ENCODE results near the gene LUC7L3. TPM values are rescaled to one million over a fixed set of nuclear protein-coding genes. Genes with fewer than 3 reads are reported as not detected.
"Not testable (repeated sequence)": the region's sequence is repeated elsewhere in the genome, so short reads cannot be mapped to it uniquely, and the experiment has no call there.

The LUC7L3 gene
- total and polyA plus RNA-seq, 8 donors: 63.4 to 1,211 (median 208) TPM

GRCh38 chr17:50802609-50803571 lies 83.5 kb downstream of the LUC7L3 start:
- TF ChIP-seq CTCF (IDR thresholded peaks at IDR 0.05) (no peak), POLR2A (IDR thresholded peaks at IDR 0.05) (no peak), POLR2AphosphoS5 (IDR thresholded peaks at IDR 0.05) (no peak), EP300 (IDR thresholded peaks at IDR 0.05) (no peak)
- H3K27ac ChIP-seq: no peak overlapping the region
- no peaks in the 10 kb centered on the region for H3K9me3 ChIP-seq
- 77 to 86% (median 83%) methylated on average over 10 to 12 of the region's 12 CpGs for WGBS, 5 donors
- no peak for DNase-seq
- H3K36me3 ChIP-seq: no peaks in the 10 kb centered on the region
- no peak overlapping the region for H3K4me3 ChIP-seq
- intact Hi-C loops (cut with DNase I; ENCODE audit: low total_unique reads): no loop called here
- H3K4me1 ChIP-seq: no peaks in the 10 kb centered on the region
- no peaks in the 10 kb centered on the region for H3K27me3 ChIP-seq

- no peak for DNase-seq
- intact Hi-C loops (cut with DNase I; ENCODE audit: low total_unique reads): no loop called here
- no peak overlapping the region for H3K4me3 ChIP-seq
- no peaks in the 10 kb centered on the region for H3K9me3 ChIP-seq
- no peak for TF ChIP-seq EP300 (IDR thresholded peaks at IDR 0.05)
- TF ChIP-seq POLR2AphosphoS5 (IDR thresholded peaks at IDR 0.05): no peak
- TF ChIP-seq POLR2A (IDR thresholded peaks at IDR 0.05): no peak
- no peak for TF ChIP-seq CTCF (IDR thresholded peaks at IDR 0.05)
- no peaks in the 10 kb centered on the region for H3K36me3 ChIP-seq
- 72 to 85% (median 82%) methylated on average over 6 of the region's 6 CpGs for WGBS, 5 donors
- no peak overlapping the region for H3K27ac ChIP-seq
- H3K27me3 ChIP-seq: no peaks in the 10 kb centered on the region
- no peaks in the 10 kb centered on the region for H3K4me1 ChIP-seq
Observed at GRCh38 chr17:50803676-50804075, 84.3 kb downstream of the LUC7L3 start.

GRCh38 chr17:50804749-50805475 lies 85.5 kb downstream of the LUC7L3 start:
- 94 to 98% (median 95%) methylated on average over 13 of the region's 13 CpGs for WGBS, 5 donors
- DNase-seq; H3K4me3 ChIP-seq; H3K27me3 ChIP-seq; intact Hi-C loops (cut with DNase I; ENCODE audit: low total_unique reads); H3K9me3 ChIP-seq; H3K36me3 ChIP-seq; H3K4me1 ChIP-seq; H3K27ac ChIP-seq: not testable (repeated sequence)

- H3K36me3 ChIP-seq: no peaks in the 10 kb centered on the region
- intact Hi-C loops (cut with DNase I; ENCODE audit: low total_unique reads): no loop called here
- no peaks in the 10 kb centered on the region for H3K9me3 ChIP-seq
- TF ChIP-seq POLR2AphosphoS5 (IDR thresholded peaks at IDR 0.05) (no peak), EP300 (IDR thresholded peaks at IDR 0.05) (no peak), CTCF (IDR thresholded peaks at IDR 0.05) (no peak), POLR2A (IDR thresholded peaks at IDR 0.05) (no peak)
- H3K4me1 ChIP-seq: no peaks in the 10 kb centered on the region
- 54 to 61% (median 58%) methylated on average over 2 to 6 of the region's 6 CpGs for WGBS, 5 donors
- H3K27ac ChIP-seq: no peak overlapping the region
- no peak for DNase-seq
- H3K27me3 ChIP-seq: no peaks in the 10 kb centered on the region
- no peak overlapping the region for H3K4me3 ChIP-seq
Observed at GRCh38 chr17:50805486-50805885, 86.1 kb downstream of the LUC7L3 start.

Small RNAs within 50 kb of the gene (small RNA-seq; reads per million reads assigned to genes)
- gene AC005921.1: 0 reads per million in 4 donors
- 0 reads per million in 4 donors for gene MIR8059
- 0 reads per million in 4 donors for gene RF00019

Other genes with a start within 250 kb of the LUC7L3 start
- gene RSAD1, start 240.7 kb upstream of the LUC7L3 start, total RNA-seq: 10 to 100 TPM; 18.7 to 54.8 (median 22.0) TPM
- 10 to 100 TPM; 23.9 to 29.4 (median 28.7) TPM for gene RSAD1, start 240.7 kb upstream of the LUC7L3 start, polyA plus RNA-seq
- gene MYCBPAP, start 211.2 kb upstream of the LUC7L3 start, total RNA-seq: 1 to 10 TPM in 3 of 5 donors, not detected in 2; 1.1 to 2.7 (median 2.6) TPM
- gene MYCBPAP, start 211.2 kb upstream of the LUC7L3 start, polyA plus RNA-seq: under 1 TPM in 2 of 3 donors, not detected in 1; 0.25 to 0.31 TPM
- gene EPN3, start 186.9 kb upstream of the LUC7L3 start, total RNA-seq: 100 to 1,000 TPM in 2 of 5 donors, 10 to 100 TPM in 2, 1 to 10 TPM in 1; 6.4 to 117 (median 49.5) TPM
- 10 to 100 TPM; 25.9 to 76.3 (median 40.6) TPM for gene EPN3, start 186.9 kb upstream of the LUC7L3 start, polyA plus RNA-seq
- gene SPATA20, start 172.4 kb upstream of the LUC7L3 start, total RNA-seq: 1,000 to 10,000 TPM in 1 of 5 donors, 100 to 1,000 TPM in 3, 10 to 100 TPM in 1; 45.0 to 1,214 (median 194) TPM
- 10 to 100 TPM; 24.8 to 58.6 (median 40.6) TPM for gene SPATA20, start 172.4 kb upstream of the LUC7L3 start, polyA plus RNA-seq
- 1 to 10 TPM in 2 of 5 donors, not detected in 3; 2.0 to 3.7 TPM for gene CACNA1G, start 158.9 kb upstream of the LUC7L3 start, total RNA-seq
- gene CACNA1G, start 158.9 kb upstream of the LUC7L3 start, polyA plus RNA-seq: under 1 TPM in 2 of 3 donors, not detected in 1; 0.06 to 0.10 TPM
- gene ABCC3, start 84.7 kb upstream of the LUC7L3 start, total RNA-seq: 1,000 to 10,000 TPM in 1 of 5 donors, 100 to 1,000 TPM in 4; 139 to 1,043 (median 270) TPM
- 10 to 100 TPM; 13.6 to 46.4 (median 23.9) TPM for gene ABCC3, start 84.7 kb upstream of the LUC7L3 start, polyA plus RNA-seq
- 10 to 100 TPM in 4 of 5 donors, 1 to 10 TPM in 1; 7.5 to 36.6 (median 23.2) TPM for gene ANKRD40, start 11.7 kb upstream of the LUC7L3 start, total RNA-seq
- 10 to 100 TPM in 2 of 3 donors, 1 to 10 TPM in 1; 8.3 to 18.8 (median 16.0) TPM for gene ANKRD40, start 11.7 kb upstream of the LUC7L3 start, polyA plus RNA-seq
- gene ANKRD40CL, start 47.9 kb downstream of the LUC7L3 start, total RNA-seq: 10 to 100 TPM in 1 of 5 donors, 1 to 10 TPM in 2, not detected in 2; 1.4 to 19.4 (median 2.8) TPM
- gene ANKRD40CL, start 47.9 kb downstream of the LUC7L3 start, polyA plus RNA-seq: 1 to 10 TPM in 1 of 3 donors, under 1 TPM in 1, not detected in 1; 0.40 to 7.0 TPM
- gene WFIKKN2, start 116.0 kb downstream of the LUC7L3 start, total RNA-seq: under 1 TPM in 1 of 5 donors, not detected in 4; 0.37 TPM
- gene WFIKKN2, start 116.0 kb downstream of the LUC7L3 start, polyA plus RNA-seq: under 1 TPM; 0.05 to 0.46 (median 0.06) TPM
- 100 to 1,000 TPM in 3 of 5 donors, 10 to 100 TPM in 2; 69.4 to 346 (median 100) TPM for gene TOB1, start 146.8 kb downstream of the LUC7L3 start, total RNA-seq
- gene TOB1, start 146.8 kb downstream of the LUC7L3 start, polyA plus RNA-seq: 10 to 100 TPM; 30.1 to 40.0 (median 39.9) TPM

Measured in stomach (tissue), 9 donors.